ENCODE measurements around the gene ZBTB37. TPM values are rescaled to one million over a fixed set of nuclear protein-coding genes. Genes with fewer than 3 reads are reported as not detected.
A peak's percentile ranks its signal among the peaks of the same experiment; 100 is the strongest.

Gene ZBTB37
- total RNA-seq, 2 donors from 2014 or later, result 5.8 to 6.7 TPM

GRCh38 chr1:173862769-173863223, 5.4 kb upstream of the ZBTB37 start:
- intact Hi-C loops (cut with DNase I), result no loop called here
- H3K27me3 ChIP-seq, result no peaks in the 10 kb centered on the region
- TF ChIP-seq, protein P1, sequence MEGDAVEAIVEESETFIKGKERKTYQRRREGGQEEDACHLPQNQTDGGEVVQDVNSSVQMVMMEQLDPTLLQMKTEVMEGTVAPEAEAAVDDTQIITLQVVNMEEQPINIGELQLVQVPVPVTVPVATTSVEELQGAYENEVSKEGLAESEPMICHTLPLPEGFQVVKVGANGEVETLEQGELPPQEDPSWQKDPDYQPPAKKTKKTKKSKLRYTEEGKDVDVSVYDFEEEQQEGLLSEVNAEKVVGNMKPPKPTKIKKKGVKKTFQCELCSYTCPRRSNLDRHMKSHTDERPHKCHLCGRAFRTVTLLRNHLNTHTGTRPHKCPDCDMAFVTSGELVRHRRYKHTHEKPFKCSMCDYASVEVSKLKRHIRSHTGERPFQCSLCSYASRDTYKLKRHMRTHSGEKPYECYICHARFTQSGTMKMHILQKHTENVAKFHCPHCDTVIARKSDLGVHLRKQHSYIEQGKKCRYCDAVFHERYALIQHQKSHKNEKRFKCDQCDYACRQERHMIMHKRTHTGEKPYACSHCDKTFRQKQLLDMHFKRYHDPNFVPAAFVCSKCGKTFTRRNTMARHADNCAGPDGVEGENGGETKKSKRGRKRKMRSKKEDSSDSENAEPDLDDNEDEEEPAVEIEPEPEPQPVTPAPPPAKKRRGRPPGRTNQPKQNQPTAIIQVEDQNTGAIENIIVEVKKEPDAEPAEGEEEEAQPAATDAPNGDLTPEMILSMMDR (IDR thresholded peaks at IDR 0.05), result no peak
- no peak overlapping the region for H3K27ac ChIP-seq
- no peaks in the 10 kb centered on the region for H3K9me3 ChIP-seq
- peaks cover 6% of the 10 kb centered on the region for H3K36me3 ChIP-seq
- H3K4me1 ChIP-seq, result peaks cover 5% of the 10 kb centered on the region
- no peak overlapping the region for H3K4me3 ChIP-seq
- no peak for DNase-seq
- H3K9ac ChIP-seq (ENCODE audit: low read depth in 2 of 2, low read length in 2 of 2), result no peak overlapping the region

DNA sequence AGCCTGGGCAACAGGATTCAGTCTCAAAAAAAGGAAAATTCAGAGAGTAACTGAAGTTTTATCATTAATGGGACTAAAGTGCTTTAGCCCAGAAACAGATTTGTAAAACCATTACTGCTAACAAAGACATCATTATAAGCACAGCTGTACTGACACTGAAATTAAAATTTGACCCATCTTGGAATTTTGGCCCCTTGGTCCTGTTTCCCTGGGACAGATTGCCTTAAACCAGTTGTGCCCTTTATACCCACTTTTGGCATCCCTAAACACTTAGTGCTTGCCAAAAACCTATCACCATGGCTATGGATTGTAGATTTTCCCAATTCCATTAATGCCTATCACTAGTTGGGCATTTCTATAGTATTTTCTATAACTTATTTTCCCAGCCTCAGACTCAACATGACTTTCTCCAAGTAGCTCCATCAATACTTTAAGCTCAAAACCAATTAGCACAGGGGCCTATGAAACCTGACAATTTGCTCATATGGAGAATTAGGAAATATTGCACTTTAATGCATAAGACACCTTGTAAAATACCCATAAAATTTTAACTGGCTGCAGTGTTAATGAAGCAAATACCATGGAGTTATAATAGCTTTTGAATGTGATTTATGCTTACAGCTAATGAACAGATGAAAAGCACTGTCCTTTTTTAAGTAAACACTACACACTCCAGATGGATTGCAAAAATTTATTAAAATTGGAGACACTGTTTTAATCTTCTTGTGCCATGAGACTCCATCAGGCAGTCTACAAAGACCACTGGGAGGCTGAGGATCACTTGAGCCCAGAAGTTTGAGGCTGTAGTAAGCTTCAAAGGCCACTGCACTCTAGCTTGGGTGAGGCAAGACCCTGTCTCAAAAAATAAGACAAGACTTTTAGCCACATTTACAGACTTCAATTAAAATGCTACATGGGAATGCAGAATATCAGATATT, 4.7 kb upstream of the ZBTB37 start:
- H3K9me3 ChIP-seq, result no peaks in the 10 kb centered on the region
- TF ChIP-seq, protein P1 (IDR thresholded peaks at IDR 0.05), result no peak
- H3K4me1 ChIP-seq, result peaks cover 5% of the 10 kb centered on the region
- H3K9ac ChIP-seq (ENCODE audit: low read depth in 2 of 2, low read length in 2 of 2), result no peak overlapping the region
- H3K36me3 ChIP-seq, result peaks cover 6% of the 10 kb centered on the region
- no peak overlapping the region for H3K27ac ChIP-seq
- no peak overlapping the region for H3K4me3 ChIP-seq
- H3K27me3 ChIP-seq, result no peaks in the 10 kb centered on the region
- intact Hi-C loops (cut with DNase I), result no loop called here
- DNase-seq, result no peak

DNA sequence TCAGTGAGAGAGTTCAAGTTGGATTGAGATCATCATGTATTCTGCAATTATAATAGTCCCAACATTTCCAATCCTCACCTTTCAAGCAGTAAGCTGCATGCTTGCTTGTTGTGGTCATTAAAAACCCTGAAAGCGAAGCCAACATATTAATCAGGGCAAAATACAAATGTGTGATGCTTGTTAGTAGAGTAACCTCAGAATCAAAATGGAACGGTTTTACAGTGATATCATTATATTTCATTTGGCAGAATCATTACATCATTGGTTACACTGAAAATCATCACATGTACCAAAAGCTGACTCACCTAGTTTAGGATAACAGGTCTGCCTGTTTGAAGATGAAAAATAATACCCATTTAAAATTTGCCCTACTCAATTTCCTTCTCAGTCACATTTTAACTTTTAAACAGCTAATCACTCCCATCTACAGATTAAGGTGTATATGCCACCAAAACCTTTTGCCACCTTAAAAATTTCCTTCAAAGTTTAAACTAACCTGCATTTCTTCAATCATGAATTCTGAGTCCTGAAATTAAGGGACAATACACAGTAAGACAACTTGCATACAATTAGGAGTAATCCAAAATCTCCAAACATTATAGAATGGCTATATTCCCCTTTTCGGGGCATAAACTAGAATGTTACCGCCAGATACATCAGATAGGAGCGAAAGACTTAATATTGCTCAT, 3.9 kb upstream of the ZBTB37 start:
- Histone ChIP-seq H3K4me1 (peaks cover 5% of the 10 kb centered on the region), H3K9ac (ENCODE audit: low read depth in 2 of 2, low read length in 2 of 2) (no peak overlapping the region), H3K4me3 (no peak overlapping the region), H3K27me3 (no peaks in the 10 kb centered on the region), H3K36me3 (peaks cover 6% of the 10 kb centered on the region), H3K9me3 (no peaks in the 10 kb centered on the region), H3K27ac (no peak overlapping the region)
- no peak for DNase-seq
- TF ChIP-seq, protein P1 (IDR thresholded peaks at IDR 0.05), result no peak
- intact Hi-C loops (cut with DNase I), result no loop called here

GRCh38 chr1:173865468-173866164, 2.6 kb upstream of the ZBTB37 start:
- intact Hi-C loops (cut with DNase I), result loop anchor here (5.0 kb wide), 1 partner anchor 157 kb away; the partner anchor contains the start of gene RC3H1
- Histone ChIP-seq H3K27ac (no peak overlapping the region), H3K9me3 (no peaks in the 10 kb centered on the region), H3K27me3 (no peaks in the 10 kb centered on the region), H3K4me3 (peak overlapping the region; percentile 79), H3K36me3 (peaks cover 6% of the 10 kb centered on the region), H3K9ac (ENCODE audit: low read depth in 2 of 2, low read length in 2 of 2) (peak overlapping the region in 1 of 2 donors; percentile 86), H3K4me1 (peaks cover 5% of the 10 kb centered on the region)
- TF ChIP-seq, protein P1 (IDR thresholded peaks at IDR 0.05), result no peak
- DNase-seq, result no peak
